HL-60 (cell line): ENCODE results near the gene SUV39H2.

ENCODE experiments used
- DNase-seq, 2 experiments: peaks; one replicate each; pipeline ENCODE4 v3.0.0-alpha.2; 2010 to 2020; ENCODE audit warnings: low read depth in 1 of 2, low spot score in 1 of 2
- H3K27ac ChIP-seq: fragments of 250-450 bp; sonication (Bioruptor Pico); replicated peaks from 2 replicates; pipeline ENCODE4 v1.5.1; 2020; ENCODE audit warnings: mild to moderate bottlenecking, moderate library complexity
- H3K27me3 ChIP-seq: fragments of 250-450 bp; sonication (Bioruptor Pico); 2 replicates; pipeline ENCODE4 v1.5.1; 2021; ENCODE audit warnings: mild to moderate bottlenecking, moderate library complexity; ENCODE audit not compliant: insufficient read depth, poor library complexity, severe bottlenecking
- H3K4me3 ChIP-seq: replicated peaks from 2 replicates; pipeline ENCODE4 v1.5.1; 2011; ENCODE audit warnings: mild to moderate bottlenecking, control low read depth, low read length; ENCODE audit not compliant: insufficient read depth
- CTCF ChIP-seq: IDR thresholded peaks from one replicate; pipeline ENCODE4 v1.5.1; 2011; ENCODE audit warnings: low read length, control low read depth, inconsistent platforms; ENCODE audit not compliant: insufficient read depth
- GABPA ChIP-seq: IDR thresholded peaks from 2 replicates; pipeline ENCODE4 v1.6.1; 2012; ENCODE audit warnings: low read depth
- POLR2AphosphoS5 ChIP-seq: IDR thresholded peaks from 2 replicates; pipeline ENCODE4 v1.6.1; 2012; ENCODE audit warnings: low read depth
- REST ChIP-seq: IDR thresholded peaks from 2 replicates; pipeline ENCODE4 v1.6.1; 2012; ENCODE audit warnings: low read depth; ENCODE audit not compliant: insufficient replicate concordance
- SPI1 ChIP-seq: IDR thresholded peaks from 2 replicates; pipeline ENCODE4 v1.6.1; 2012; ENCODE audit warnings: low read depth, mild to moderate bottlenecking, borderline replicate concordance

Gene SUV39H2

GRCh38 chr10:14889318-14889717 is 10.7 kb downstream of the SUV39H2 start:
- Histone ChIP-seq H3K27me3 (no peaks in the 10 kb centered on the region), H3K4me3 (no peak overlapping the region), H3K27ac (no peak overlapping the region)
- DNase-seq, result no peak
- TF ChIP-seq GABPA (no peak), POLR2AphosphoS5 (no peak), CTCF (no peak), REST (no peak), SPI1 (no peak)

GRCh38 chr10:14891151-14891550 is 12.5 kb downstream of the SUV39H2 start:
- no peak for DNase-seq
- Histone ChIP-seq H3K27ac (no peak overlapping the region), H3K4me3 (no peak overlapping the region), H3K27me3 (no peaks in the 10 kb centered on the region)
- TF ChIP-seq CTCF (no peak), GABPA (no peak)

GRCh38 chr10:14904316-14904732 is 25.7 kb downstream of the SUV39H2 start:
- Histone ChIP-seq H3K4me3 (no peak overlapping the region), H3K27ac (no peak overlapping the region), H3K27me3 (no peaks in the 10 kb centered on the region)
- no peak for TF ChIP-seq GABPA
- TF ChIP-seq SPI1, result no peak
- no peak for TF ChIP-seq REST
- TF ChIP-seq POLR2AphosphoS5, result no peak
- no peak for TF ChIP-seq CTCF
- DNase-seq, result peak in 1 of 2 experiments; percentile 1

- Histone ChIP-seq H3K27me3 (no peaks in the 10 kb centered on the region), H3K27ac (no peak overlapping the region), H3K4me3 (no peak overlapping the region)
- DNase-seq, result no peak
- no peak for TF ChIP-seq POLR2AphosphoS5
- no peak for TF ChIP-seq CTCF
- no peak for TF ChIP-seq GABPA
- no peak for TF ChIP-seq SPI1
- no peak for TF ChIP-seq REST
These were observed 26.2 kb downstream of the SUV39H2 start for GRCh38 chr10:14904864-14905263.
